Adrenal gland (tissue), 5 donors: Measurements from ENCODE around the gene GPC6.

Experiments used
- POLR2A ChIP-seq, 2 donors: fragments of 450-650 bp; IDR thresholded peaks; one replicate each; pipeline ENCODE4 v1.6.1; 2017; ENCODE audit warnings: antibody characterized with exemption in 2 of 2, mild to moderate bottlenecking in 2 of 2, moderate library complexity in 1 of 2
- TF ChIP-seq, protein P1 (sequence below), 6 experiments: fragments of 450-650 bp in 4 of 6; fragments of 200-600 bp in 2 of 6; sonication (generic) in 1 of 6; IDR thresholded peaks; 1 replicate in 5 of 6; 2 replicates in 1 of 6; pipeline versions ENCODE4 v1.5.1 to v1.8.0; 2016 to 2021; ENCODE audit warnings: antibody characterized with exemption in 6 of 6, mild to moderate bottlenecking in 2 of 6, moderate library complexity in 1 of 6
- donor health status: DM: no; HTN: no; CAD: no.

DNA sequence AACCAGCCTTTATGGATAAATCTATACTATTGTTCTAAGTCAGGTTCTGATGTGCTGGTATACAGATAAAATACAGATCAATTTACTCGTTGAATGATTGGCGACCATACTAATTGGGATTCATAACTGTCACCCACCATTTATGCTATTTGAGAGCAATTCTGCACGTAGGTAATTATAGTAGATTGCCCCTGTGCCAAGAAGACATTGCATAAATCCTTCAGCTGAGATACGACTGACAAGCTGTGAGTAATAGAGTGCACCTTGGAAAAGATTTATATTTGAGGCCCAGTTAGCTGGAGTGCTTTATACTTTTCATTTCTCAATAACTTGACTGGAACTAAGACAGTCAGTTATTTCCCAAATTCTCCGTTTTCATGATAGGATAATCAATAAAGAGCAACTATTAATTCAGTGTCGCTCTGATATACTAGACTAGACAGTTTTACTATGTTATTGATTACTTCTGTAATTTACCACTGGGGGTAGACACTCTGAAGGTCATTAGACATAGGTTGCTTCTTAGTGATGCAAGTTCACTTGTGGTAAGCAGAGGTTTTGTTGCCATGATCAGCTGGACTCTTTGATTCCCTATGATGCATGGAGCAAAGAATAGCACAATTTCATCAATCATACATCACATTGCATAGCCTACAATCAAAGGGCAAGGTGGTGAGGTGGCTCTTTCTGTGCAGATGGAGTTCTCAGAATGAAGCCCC, 536.3 kb downstream of the GPC6 start:
- TF ChIP-seq, protein P1, sequence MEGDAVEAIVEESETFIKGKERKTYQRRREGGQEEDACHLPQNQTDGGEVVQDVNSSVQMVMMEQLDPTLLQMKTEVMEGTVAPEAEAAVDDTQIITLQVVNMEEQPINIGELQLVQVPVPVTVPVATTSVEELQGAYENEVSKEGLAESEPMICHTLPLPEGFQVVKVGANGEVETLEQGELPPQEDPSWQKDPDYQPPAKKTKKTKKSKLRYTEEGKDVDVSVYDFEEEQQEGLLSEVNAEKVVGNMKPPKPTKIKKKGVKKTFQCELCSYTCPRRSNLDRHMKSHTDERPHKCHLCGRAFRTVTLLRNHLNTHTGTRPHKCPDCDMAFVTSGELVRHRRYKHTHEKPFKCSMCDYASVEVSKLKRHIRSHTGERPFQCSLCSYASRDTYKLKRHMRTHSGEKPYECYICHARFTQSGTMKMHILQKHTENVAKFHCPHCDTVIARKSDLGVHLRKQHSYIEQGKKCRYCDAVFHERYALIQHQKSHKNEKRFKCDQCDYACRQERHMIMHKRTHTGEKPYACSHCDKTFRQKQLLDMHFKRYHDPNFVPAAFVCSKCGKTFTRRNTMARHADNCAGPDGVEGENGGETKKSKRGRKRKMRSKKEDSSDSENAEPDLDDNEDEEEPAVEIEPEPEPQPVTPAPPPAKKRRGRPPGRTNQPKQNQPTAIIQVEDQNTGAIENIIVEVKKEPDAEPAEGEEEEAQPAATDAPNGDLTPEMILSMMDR (IDR thresholded peaks at IDR 0.05) = no peak
- TF ChIP-seq POLR2A (IDR thresholded peaks at IDR 0.05) = no peak
